ENCODE data around the gene KCNK3.

GRCh38 chr2:26679867-26680266 lies 12.7 kb upstream of the KCNK3 start:
- TF ChIP-seq CTCF (IDR thresholded peaks at IDR 0.05; ENCODE audit: low read depth, low read length): no peak
- TF ChIP-seq EZH2phosphoT487 (IDR thresholded peaks at IDR 0.05; ENCODE audit: low read depth): no peak

Measured in OCI-LY3 (cell line).